ENCODE measurements around the gene IVNS1ABP.
"Not testable (repeated sequence)": the region's sequence is repeated elsewhere in the genome, so short reads cannot be mapped to it uniquely, and the experiment has no call there.

The IVNS1ABP gene

GRCh38 chr1:185260611-185261010, 56.4 kb downstream of the IVNS1ABP start:
- Histone ChIP-seq H2AFZ (no peak overlapping the region), H3K9ac (no peak overlapping the region), H3K4me2 (ENCODE audit: low read length) (no peak overlapping the region), H3K4me1 (peaks cover 7% of the 10 kb centered on the region), H3K9me3 (ENCODE audit: control insufficient read depth, low read length) (no peaks in the 10 kb centered on the region), H3K27me3 (ENCODE audit: control insufficient read depth, insufficient read depth, low read length) (no peaks in the 10 kb centered on the region), H3K27ac (no peak overlapping the region), H3K4me3 (ENCODE audit: low read depth, low read length) (no peak overlapping the region), H3K79me2 (no peaks in the 10 kb centered on the region), H3K36me3 (ENCODE audit: control insufficient read depth, insufficient read depth, low read length) (no peaks in the 10 kb centered on the region)
- TF ChIP-seq CTCF (IDR thresholded peaks at IDR 0.05) = no peak

GRCh38 chr1:185258676-185259075, 58.4 kb downstream of the IVNS1ABP start:
- no peak for TF ChIP-seq CTCF (IDR thresholded peaks at IDR 0.05)
- no peaks in the 10 kb centered on the region for H3K36me3 ChIP-seq (ENCODE audit: control insufficient read depth, insufficient read depth, low read length)
- H3K4me3 ChIP-seq (ENCODE audit: low read depth, low read length) = no peak overlapping the region
- no peak overlapping the region for H2AFZ ChIP-seq
- H3K27me3 ChIP-seq (ENCODE audit: control insufficient read depth, insufficient read depth, low read length) = no peaks in the 10 kb centered on the region
- H3K9ac ChIP-seq = no peak overlapping the region
- no peaks in the 10 kb centered on the region for H3K9me3 ChIP-seq (ENCODE audit: control insufficient read depth, low read length)
- no peak overlapping the region for H3K4me2 ChIP-seq (ENCODE audit: low read length)
- H3K27ac ChIP-seq = no peak overlapping the region
- H3K4me1 ChIP-seq = peaks cover 7% of the 10 kb centered on the region
- H3K79me2 ChIP-seq = no peaks in the 10 kb centered on the region

- H3K79me2 ChIP-seq = no peaks in the 10 kb centered on the region
- no peak overlapping the region for H3K4me2 ChIP-seq (ENCODE audit: low read length)
- peaks cover 7% of the 10 kb centered on the region for H3K4me1 ChIP-seq
- no peak overlapping the region for H3K4me3 ChIP-seq (ENCODE audit: low read depth, low read length)
- H2AFZ ChIP-seq = no peak overlapping the region
- TF ChIP-seq CTCF (IDR thresholded peaks at IDR 0.05) = no peak
- H3K9me3 ChIP-seq (ENCODE audit: control insufficient read depth, low read length) = no peaks in the 10 kb centered on the region
- no peak overlapping the region for H3K27ac ChIP-seq
- H3K27me3 ChIP-seq (ENCODE audit: control insufficient read depth, insufficient read depth, low read length) = no peaks in the 10 kb centered on the region
- no peaks in the 10 kb centered on the region for H3K36me3 ChIP-seq (ENCODE audit: control insufficient read depth, insufficient read depth, low read length)
- no peak overlapping the region for H3K9ac ChIP-seq
These were observed 59.2 kb downstream of the IVNS1ABP start for GRCh38 chr1:185257950-185258208.

- H3K79me2 ChIP-seq; H3K27me3 ChIP-seq (ENCODE audit: control insufficient read depth, insufficient read depth, low read length); H3K9ac ChIP-seq; H3K36me3 ChIP-seq (ENCODE audit: control insufficient read depth, insufficient read depth, low read length); H3K4me3 ChIP-seq (ENCODE audit: low read depth, low read length); H3K27ac ChIP-seq; H3K4me2 ChIP-seq (ENCODE audit: low read length); H2AFZ ChIP-seq; H3K4me1 ChIP-seq; H3K9me3 ChIP-seq (ENCODE audit: control insufficient read depth, low read length): not testable (repeated sequence)
These were observed 59.7 kb downstream of the IVNS1ABP start for GRCh38 chr1:185257116-185257949.

- not testable (repeated sequence) for H2AFZ ChIP-seq; H3K9me3 ChIP-seq (ENCODE audit: control insufficient read depth, low read length)
These were observed 61.4 kb downstream of the IVNS1ABP start for GRCh38 chr1:185255595-185255994.

GRCh38 chr1:185252404-185252803, 64.6 kb downstream of the IVNS1ABP start:
- H3K27me3 ChIP-seq (ENCODE audit: control insufficient read depth, insufficient read depth, low read length); H2AFZ ChIP-seq; H3K36me3 ChIP-seq (ENCODE audit: control insufficient read depth, insufficient read depth, low read length); H3K79me2 ChIP-seq; H3K27ac ChIP-seq; H3K9me3 ChIP-seq (ENCODE audit: control insufficient read depth, low read length); H3K9ac ChIP-seq; H3K4me1 ChIP-seq; H3K4me3 ChIP-seq (ENCODE audit: low read depth, low read length); H3K4me2 ChIP-seq (ENCODE audit: low read length): not testable (repeated sequence)

More at GRCh38 chr1:185255595-185255994, 61.4 kb downstream of the IVNS1ABP start:
- H3K27ac ChIP-seq; H3K9ac ChIP-seq; H3K4me3 ChIP-seq (ENCODE audit: low read depth, low read length); H3K36me3 ChIP-seq (ENCODE audit: control insufficient read depth, insufficient read depth, low read length); H3K4me1 ChIP-seq; H3K79me2 ChIP-seq; H3K4me2 ChIP-seq (ENCODE audit: low read length); H3K27me3 ChIP-seq (ENCODE audit: control insufficient read depth, insufficient read depth, low read length): not testable (repeated sequence)

GRCh38 chr1:185251928-185252327, 65.1 kb downstream of the IVNS1ABP start:
- H3K4me2 ChIP-seq (ENCODE audit: low read length); H3K27ac ChIP-seq: not testable (repeated sequence)

More at GRCh38 chr1:185251928-185252327, 65.1 kb downstream of the IVNS1ABP start:
- not testable (repeated sequence) for H3K9me3 ChIP-seq (ENCODE audit: control insufficient read depth, low read length); H3K79me2 ChIP-seq; H2AFZ ChIP-seq; H3K4me3 ChIP-seq (ENCODE audit: low read depth, low read length); H3K9ac ChIP-seq; H3K27me3 ChIP-seq (ENCODE audit: control insufficient read depth, insufficient read depth, low read length); H3K36me3 ChIP-seq (ENCODE audit: control insufficient read depth, insufficient read depth, low read length); H3K4me1 ChIP-seq

All from parathyroid adenoma (tissue), 2 donors.